ENCODE results near the gene OTOGL. TPM values are rescaled to one million over a fixed set of nuclear protein-coding genes. Genes with fewer than 3 reads are reported as not detected.

Gene OTOGL
- total RNA-seq, 1 donor from 2014 or later, result 0.32 TPM

DNA sequence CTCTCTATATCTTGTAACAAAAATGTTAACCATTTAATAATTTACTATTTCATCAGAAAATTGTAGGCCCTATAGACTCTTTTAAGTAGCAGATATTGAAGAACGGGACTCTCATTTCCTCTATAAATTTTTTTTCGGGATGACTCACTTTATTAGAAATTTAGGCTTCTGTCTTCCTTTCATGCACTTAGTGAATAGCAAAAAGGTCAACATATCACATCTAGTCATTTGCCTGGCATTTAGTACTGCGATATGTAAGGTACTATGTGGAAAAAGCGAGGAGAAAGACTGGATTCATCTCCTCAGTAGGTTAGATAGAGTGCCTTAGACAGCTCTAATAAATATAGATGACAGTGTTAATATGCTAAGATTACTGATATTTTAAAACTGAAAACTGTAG, 178.4 kb downstream of the OTOGL start:
- intact Hi-C loops (cut with DNase I), result no loop called here

DNA sequence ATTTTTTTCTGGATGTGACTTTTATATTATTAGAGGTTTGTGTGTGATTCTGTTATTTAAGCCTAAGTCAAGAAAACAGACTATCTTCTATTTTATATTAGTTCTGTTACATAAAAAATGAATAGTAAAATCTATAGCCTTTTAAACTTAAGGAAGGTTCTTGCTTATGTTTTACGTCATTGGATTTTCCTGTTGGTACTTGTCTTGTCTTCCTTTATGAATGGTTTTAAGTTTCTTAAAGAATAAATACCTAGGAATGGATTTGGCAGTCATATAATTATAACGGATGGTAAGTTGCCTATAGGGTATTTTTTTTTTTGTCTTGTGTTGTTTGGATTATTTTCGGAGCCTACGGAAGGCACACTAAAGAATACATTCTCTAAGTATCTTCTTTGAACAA, 182.9 kb downstream of the OTOGL start:
- ATAC-seq (no peak), DNase-seq (no peak)
- Histone ChIP-seq H3K27me3 (ENCODE audit: low read depth) (no peaks in the 10 kb centered on the region), H3K36me3 (no peaks in the 10 kb centered on the region), H3K4me3 (no peak overlapping the region), H3K9me3 (no peaks in the 10 kb centered on the region), H3K4me1 (no peaks in the 10 kb centered on the region), H3K27ac (no peak overlapping the region)
- TF ChIP-seq, protein P1, sequence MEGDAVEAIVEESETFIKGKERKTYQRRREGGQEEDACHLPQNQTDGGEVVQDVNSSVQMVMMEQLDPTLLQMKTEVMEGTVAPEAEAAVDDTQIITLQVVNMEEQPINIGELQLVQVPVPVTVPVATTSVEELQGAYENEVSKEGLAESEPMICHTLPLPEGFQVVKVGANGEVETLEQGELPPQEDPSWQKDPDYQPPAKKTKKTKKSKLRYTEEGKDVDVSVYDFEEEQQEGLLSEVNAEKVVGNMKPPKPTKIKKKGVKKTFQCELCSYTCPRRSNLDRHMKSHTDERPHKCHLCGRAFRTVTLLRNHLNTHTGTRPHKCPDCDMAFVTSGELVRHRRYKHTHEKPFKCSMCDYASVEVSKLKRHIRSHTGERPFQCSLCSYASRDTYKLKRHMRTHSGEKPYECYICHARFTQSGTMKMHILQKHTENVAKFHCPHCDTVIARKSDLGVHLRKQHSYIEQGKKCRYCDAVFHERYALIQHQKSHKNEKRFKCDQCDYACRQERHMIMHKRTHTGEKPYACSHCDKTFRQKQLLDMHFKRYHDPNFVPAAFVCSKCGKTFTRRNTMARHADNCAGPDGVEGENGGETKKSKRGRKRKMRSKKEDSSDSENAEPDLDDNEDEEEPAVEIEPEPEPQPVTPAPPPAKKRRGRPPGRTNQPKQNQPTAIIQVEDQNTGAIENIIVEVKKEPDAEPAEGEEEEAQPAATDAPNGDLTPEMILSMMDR (IDR thresholded peaks at IDR 0.05), result no peak
- intact Hi-C loops (cut with DNase I), result no loop called here

More for the DNA sequence above, 178.4 kb downstream of the OTOGL start:
- Histone ChIP-seq H3K4me1 (no peaks in the 10 kb centered on the region), H3K27ac (no peak overlapping the region), H3K4me3 (no peak overlapping the region), H3K36me3 (no peaks in the 10 kb centered on the region), H3K27me3 (ENCODE audit: low read depth) (no peaks in the 10 kb centered on the region), H3K9me3 (no peaks in the 10 kb centered on the region)
- no peak for DNase-seq
- TF ChIP-seq, protein P1 (IDR thresholded peaks at IDR 0.05), result no peak
- ATAC-seq, result no peak

DNA sequence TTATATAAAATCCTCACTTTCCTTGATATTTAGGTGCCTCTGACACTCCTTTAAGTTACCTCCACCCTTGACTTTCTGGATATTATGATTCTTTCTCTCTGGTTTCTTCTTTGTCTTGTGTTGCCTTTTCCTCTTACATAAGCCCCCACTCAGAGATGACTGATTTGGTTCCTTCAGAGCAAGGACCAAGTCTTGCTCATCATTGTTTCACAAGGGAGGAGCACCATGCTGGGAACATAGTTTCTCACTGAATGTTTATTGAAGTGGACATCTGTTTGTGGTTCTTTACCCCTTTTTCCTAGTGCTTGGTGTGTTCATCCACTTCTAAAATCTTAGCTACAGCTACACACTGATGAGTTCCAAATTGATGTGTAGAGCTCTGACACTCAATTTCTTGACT, 183.4 kb downstream of the OTOGL start:
- H3K27ac ChIP-seq, result no peak overlapping the region
- DNase-seq (no peak), ATAC-seq (no peak)
- H3K4me3 ChIP-seq, result no peak overlapping the region
- H3K36me3 ChIP-seq, result no peaks in the 10 kb centered on the region
- intact Hi-C loops (cut with DNase I), result no loop called here
- H3K27me3 ChIP-seq (ENCODE audit: low read depth), result no peaks in the 10 kb centered on the region
- no peaks in the 10 kb centered on the region for H3K9me3 ChIP-seq
- TF ChIP-seq, protein P1 (IDR thresholded peaks at IDR 0.05), result no peak
- no peaks in the 10 kb centered on the region for H3K4me1 ChIP-seq

DNA sequence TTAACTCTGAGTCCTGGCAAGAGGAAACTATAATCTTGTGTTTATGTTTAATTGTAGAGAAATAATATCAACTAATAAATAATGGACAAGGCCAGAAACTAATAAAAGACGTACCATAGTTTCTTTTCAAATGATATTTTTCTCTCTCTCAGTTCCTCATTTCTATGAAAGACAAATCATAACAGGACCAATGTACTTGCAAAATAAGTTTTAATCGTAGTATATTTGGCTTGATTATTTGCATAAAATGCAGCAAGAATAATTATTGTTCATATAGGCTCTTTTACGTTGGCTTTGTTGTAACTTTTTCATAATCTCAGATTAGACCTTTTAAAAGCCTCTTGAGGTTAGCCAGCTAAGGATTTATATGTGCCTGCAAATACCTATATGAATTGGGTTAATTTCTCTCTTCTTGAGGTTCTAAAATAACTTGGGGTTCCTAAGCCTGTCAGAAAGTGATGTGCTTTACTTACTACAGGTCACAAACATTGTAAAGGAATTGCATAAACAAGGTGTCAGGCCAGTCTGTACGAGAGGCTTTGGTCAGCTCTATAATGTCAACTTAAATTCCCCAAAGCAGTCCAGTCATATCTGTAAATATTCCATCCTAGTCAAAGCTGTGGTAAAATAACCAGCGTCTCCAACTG, 191.9 kb downstream of the OTOGL start:
- Histone ChIP-seq H3K27me3 (ENCODE audit: low read depth) (no peaks in the 10 kb centered on the region), H3K9me3 (no peaks in the 10 kb centered on the region), H3K4me1 (no peaks in the 10 kb centered on the region), H3K4me3 (no peak overlapping the region), H3K27ac (no peak overlapping the region), H3K36me3 (no peaks in the 10 kb centered on the region)
- intact Hi-C loops (cut with DNase I), result no loop called here
- no peak for DNase-seq
- TF ChIP-seq, protein P1 (IDR thresholded peaks at IDR 0.05), result no peak
- no peak for ATAC-seq

DNA sequence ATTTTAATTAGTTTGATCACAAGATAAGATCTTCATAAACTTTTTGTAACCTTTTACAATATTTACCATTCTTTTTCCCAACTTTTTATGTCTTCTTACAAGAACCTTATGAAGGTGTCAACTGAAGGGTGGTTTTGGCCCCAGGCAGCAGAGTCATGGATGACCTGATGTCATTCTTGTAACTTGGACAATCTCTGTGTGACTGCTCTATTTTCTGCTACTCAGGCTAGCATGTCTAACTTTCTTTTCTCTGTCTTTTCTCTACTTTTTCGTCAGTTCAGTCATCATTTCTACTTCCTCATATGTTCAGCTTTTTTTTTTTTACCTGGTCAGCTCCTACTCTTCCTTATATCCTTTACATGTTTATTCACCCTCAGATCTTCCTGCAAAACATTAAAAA, 194.0 kb downstream of the OTOGL start:
- Histone ChIP-seq H3K27ac (no peak overlapping the region), H3K4me3 (no peak overlapping the region), H3K27me3 (ENCODE audit: low read depth) (no peaks in the 10 kb centered on the region), H3K4me1 (no peaks in the 10 kb centered on the region), H3K36me3 (no peaks in the 10 kb centered on the region), H3K9me3 (no peaks in the 10 kb centered on the region)
- intact Hi-C loops (cut with DNase I), result no loop called here
- no peak for DNase-seq
- no peak for ATAC-seq
- TF ChIP-seq, protein P1 (IDR thresholded peaks at IDR 0.05), result no peak

Measured in lower lobe of right lung (tissue), 2 donors.